Measurements from ENCODE around the gene SDHB. TPM values are rescaled to one million over a fixed set of nuclear protein-coding genes. Genes with fewer than 3 reads are reported as not detected.
A peak's percentile ranks its signal among the peaks of the same experiment; 100 is the strongest.

Gene SDHB
- total RNA-seq, 1 donor from 2014 or later: 61.2 TPM

- Histone ChIP-seq H3K36me3 (no peaks in the 10 kb centered on the region), H3K9me3 (ENCODE audit: low read depth) (no peaks in the 10 kb centered on the region), H2AFZ (replicated peaks) (peak within 1 kb of the TSS; percentile 44), H3K9ac (peak within 1 kb of the TSS; percentile 75), H3F3A (ENCODE audit: low read depth) (peaks cover 19% of the 10 kb centered on the region), H3K4me1 (peaks cover 32% of the 10 kb centered on the region), H3K4me2 (peak within 1 kb of the TSS; percentile 98), H3K4me3 (peak within 1 kb of the TSS; percentile 94), H3K27me3 (no peaks in the 10 kb centered on the region), H3K27ac (no peak within 1 kb of the TSS), H4K20me1 (ENCODE audit: low read depth) (peaks cover 41% of the 10 kb centered on the region), H3K79me2 (ENCODE audit: low read depth) (peaks cover 46% of the 10 kb centered on the region)
- TF ChIP-seq CTCF (IDR thresholded peaks at IDR 0.05) (no peak), EZH2 (IDR thresholded peaks at IDR 0.05) (no peak)
- Mint-ChIP-seq H3K27ac (peak within 1 kb of the TSS; percentile 69), H3K36me3 (peaks cover 7% of the 10 kb centered on the region), H3K27me3 (ENCODE audit: insufficient read depth, low read depth) (peaks cover 6% of the 10 kb centered on the region), H3K4me1 (peaks cover 47% of the 10 kb centered on the region), H3K4me3 (peak within 1 kb of the TSS; percentile 90), H3K9me3 (no peaks in the 10 kb centered on the region)
- DNase-seq (ENCODE audit: low spot score): peak; percentile 72
Measured at GRCh38 chr1:16980473-16981268, 73.2 kb downstream of the SDHB start, which contains the start of gene MFAP2. MFAP2 (minus strand) TSS chr1:16980620; CDS start chr1:16978273, 2,347 bp downstream.

GRCh38 chr1:16979475-16980327 lies 74.1 kb downstream of the SDHB start:
- Histone ChIP-seq H3K4me1 (peaks cover 32% of the 10 kb centered on the region), H3K36me3 (no peaks in the 10 kb centered on the region), H2AFZ (replicated peaks) (no peak overlapping the region), H3K4me2 (peak overlapping the region; percentile 98), H3K79me2 (ENCODE audit: low read depth) (peaks cover 46% of the 10 kb centered on the region), H3K27me3 (no peaks in the 10 kb centered on the region), H3K4me3 (peak overlapping the region; percentile 94), H3K9me3 (ENCODE audit: low read depth) (no peaks in the 10 kb centered on the region), H4K20me1 (ENCODE audit: low read depth) (peaks cover 47% of the 10 kb centered on the region), H3K9ac (peak overlapping the region; percentile 75), H3F3A (ENCODE audit: low read depth) (peaks cover 19% of the 10 kb centered on the region), H3K27ac (no peak overlapping the region)
- Mint-ChIP-seq H3K4me3 (peak overlapping the region; percentile 89), H3K36me3 (peaks cover 6% of the 10 kb centered on the region), H3K27ac (no peak overlapping the region), H3K9me3 (no peaks in the 10 kb centered on the region), H3K27me3 (ENCODE audit: insufficient read depth, low read depth) (peaks cover 6% of the 10 kb centered on the region), H3K4me1 (peaks cover 53% of the 10 kb centered on the region)
- no peak for TF ChIP-seq EZH2 (IDR thresholded peaks at IDR 0.05)
- TF ChIP-seq CTCF (IDR thresholded peaks at IDR 0.05): no peak
- DNase-seq (ENCODE audit: low spot score): peak; percentile 61

GRCh38 chr1:16978567-16979474 lies 75.0 kb downstream of the SDHB start:
- no peak overlapping the region for H3K27ac Mint-ChIP-seq

More at GRCh38 chr1:16978567-16979474, 75.0 kb downstream of the SDHB start:
- Histone ChIP-seq H3K27ac (no peak overlapping the region), H2AFZ (replicated peaks) (no peak overlapping the region), H3K4me3 (peak overlapping the region; percentile 94), H3K4me1 (peaks cover 32% of the 10 kb centered on the region), H3K79me2 (ENCODE audit: low read depth) (peaks cover 46% of the 10 kb centered on the region), H3K4me2 (peak overlapping the region; percentile 98), H3K9me3 (ENCODE audit: low read depth) (no peaks in the 10 kb centered on the region), H3F3A (ENCODE audit: low read depth) (peaks cover 19% of the 10 kb centered on the region), H3K9ac (peak overlapping the region; percentile 75), H3K27me3 (no peaks in the 10 kb centered on the region), H3K36me3 (no peaks in the 10 kb centered on the region), H4K20me1 (ENCODE audit: low read depth) (peaks cover 47% of the 10 kb centered on the region)
- H3K27me3 Mint-ChIP-seq (ENCODE audit: insufficient read depth, low read depth): peaks cover 6% of the 10 kb centered on the region
- peaks cover 6% of the 10 kb centered on the region for H3K36me3 Mint-ChIP-seq
- DNase-seq (ENCODE audit: low spot score): peak; percentile 23
- H3K4me3 Mint-ChIP-seq: peak overlapping the region; percentile 89
- H3K9me3 Mint-ChIP-seq: no peaks in the 10 kb centered on the region
- TF ChIP-seq CTCF (IDR thresholded peaks at IDR 0.05): no peak
- no peak for TF ChIP-seq EZH2 (IDR thresholded peaks at IDR 0.05)
- no peak for TF ChIP-seq EZH2phosphoT487 (IDR thresholded peaks at IDR 0.05)
- peaks cover 49% of the 10 kb centered on the region for H3K4me1 Mint-ChIP-seq
